ENCODE results near the gene LZTFL1. TPM values are rescaled to one million over a fixed set of nuclear protein-coding genes. Genes with fewer than 3 reads are reported as not detected.

The LZTFL1 gene
- total RNA-seq, 2 donors from 2014 or later, result 12.5 to 14.5 TPM

DNA sequence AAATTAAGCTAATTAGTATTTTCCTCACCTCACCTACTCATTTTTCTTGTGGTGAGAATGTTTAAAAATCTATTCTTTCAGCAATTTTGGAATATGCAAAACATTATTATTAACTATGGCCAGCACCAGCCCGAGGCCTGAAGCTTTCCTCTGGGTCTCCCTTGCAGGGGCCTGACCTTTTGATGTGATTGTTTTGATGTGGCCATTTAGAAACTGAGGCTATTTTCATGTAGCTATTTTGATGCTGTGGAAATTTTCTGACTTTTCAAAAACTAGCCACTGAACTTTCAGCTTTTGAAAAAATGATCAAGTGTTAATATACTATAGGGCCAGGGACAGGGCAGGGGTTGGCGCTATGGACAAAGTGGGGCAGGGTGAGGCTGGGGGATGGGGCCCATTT lies 36.2 kb upstream of the LZTFL1 start:
- ATAC-seq, result no peak
- 92 to 93% methylated on average over 2 of the region's 2 CpGs for WGBS, 2 donors
- Histone ChIP-seq H3K36me3 (replicated peaks in 1 of 2; ENCODE audit: insufficient read depth in 1 of 2, low read depth in 2 of 2) (no peaks in the 10 kb centered on the region), H3K4me1 (no peaks in the 10 kb centered on the region), H3K9me3 (no peaks in the 10 kb centered on the region), H3K27ac (no peak overlapping the region), H3K27me3 (no peaks in the 10 kb centered on the region), H3K4me3 (no peak overlapping the region)
- no peak for DNase-seq
- no peak for TF ChIP-seq POLR2A (IDR thresholded peaks at IDR 0.05)
- TF ChIP-seq, protein P1, sequence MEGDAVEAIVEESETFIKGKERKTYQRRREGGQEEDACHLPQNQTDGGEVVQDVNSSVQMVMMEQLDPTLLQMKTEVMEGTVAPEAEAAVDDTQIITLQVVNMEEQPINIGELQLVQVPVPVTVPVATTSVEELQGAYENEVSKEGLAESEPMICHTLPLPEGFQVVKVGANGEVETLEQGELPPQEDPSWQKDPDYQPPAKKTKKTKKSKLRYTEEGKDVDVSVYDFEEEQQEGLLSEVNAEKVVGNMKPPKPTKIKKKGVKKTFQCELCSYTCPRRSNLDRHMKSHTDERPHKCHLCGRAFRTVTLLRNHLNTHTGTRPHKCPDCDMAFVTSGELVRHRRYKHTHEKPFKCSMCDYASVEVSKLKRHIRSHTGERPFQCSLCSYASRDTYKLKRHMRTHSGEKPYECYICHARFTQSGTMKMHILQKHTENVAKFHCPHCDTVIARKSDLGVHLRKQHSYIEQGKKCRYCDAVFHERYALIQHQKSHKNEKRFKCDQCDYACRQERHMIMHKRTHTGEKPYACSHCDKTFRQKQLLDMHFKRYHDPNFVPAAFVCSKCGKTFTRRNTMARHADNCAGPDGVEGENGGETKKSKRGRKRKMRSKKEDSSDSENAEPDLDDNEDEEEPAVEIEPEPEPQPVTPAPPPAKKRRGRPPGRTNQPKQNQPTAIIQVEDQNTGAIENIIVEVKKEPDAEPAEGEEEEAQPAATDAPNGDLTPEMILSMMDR (IDR thresholded peaks at IDR 0.05), result no peak
- intact Hi-C loops (cut with DNase I), result no loop called here

- no peak for DNase-seq
- no peak for ATAC-seq
- H3K27me3 ChIP-seq, result no peaks in the 10 kb centered on the region
- TF ChIP-seq, protein P1 (IDR thresholded peaks at IDR 0.05), result no peak
- no peak for TF ChIP-seq POLR2A (IDR thresholded peaks at IDR 0.05)
- no peaks in the 10 kb centered on the region for H3K36me3 ChIP-seq (replicated peaks in 1 of 2; ENCODE audit: insufficient read depth in 1 of 2, low read depth in 2 of 2)
- intact Hi-C loops (cut with DNase I), result no loop called here
- H3K27ac ChIP-seq, result no peak overlapping the region
- whole genome bisulfite sequencing, 2 donors, result 83 to 84% methylated on average over 5 of the region's 5 CpGs
- H3K4me1 ChIP-seq, result no peaks in the 10 kb centered on the region
- no peaks in the 10 kb centered on the region for H3K9me3 ChIP-seq
- H3K4me3 ChIP-seq, result no peak overlapping the region
These were observed 32.9 kb upstream of the LZTFL1 start for GRCh38 chr3:45874677-45875346.

GRCh38 chr3:45873638-45874037 lies 31.7 kb upstream of the LZTFL1 start:
- intact Hi-C loops (cut with DNase I), result no loop called here
- H3K27ac ChIP-seq, result no peak overlapping the region
- WGBS, 2 donors, result 83 to 91% methylated on average over 4 of the region's 4 CpGs
- no peak for TF ChIP-seq POLR2A (IDR thresholded peaks at IDR 0.05)
- TF ChIP-seq, protein P1 (IDR thresholded peaks at IDR 0.05), result no peak
- H3K4me3 ChIP-seq, result no peak overlapping the region
- ATAC-seq (no peak), DNase-seq (no peak)
- no peaks in the 10 kb centered on the region for H3K36me3 ChIP-seq (replicated peaks in 1 of 2; ENCODE audit: insufficient read depth in 1 of 2, low read depth in 2 of 2)
- no peaks in the 10 kb centered on the region for H3K9me3 ChIP-seq
- no peaks in the 10 kb centered on the region for H3K27me3 ChIP-seq
- no peaks in the 10 kb centered on the region for H3K4me1 ChIP-seq

DNA sequence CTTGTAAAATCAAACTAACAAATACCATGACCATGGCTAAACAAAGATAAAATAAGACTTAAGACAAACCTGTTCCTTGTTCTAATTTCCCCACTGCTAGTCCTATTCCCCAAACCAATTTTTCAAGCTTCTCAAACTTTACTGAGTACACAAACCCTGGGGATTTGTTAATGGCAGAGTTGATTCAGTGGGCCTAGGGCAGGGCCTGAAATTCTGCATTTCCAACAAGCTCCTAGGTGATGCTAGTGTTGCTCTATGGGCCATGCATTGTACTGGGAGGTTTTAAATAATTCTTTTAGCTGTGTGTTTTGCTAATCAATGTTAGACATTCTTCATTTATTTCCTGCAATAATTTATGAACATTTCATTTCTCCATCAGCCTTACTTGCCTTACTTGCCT lies 31.1 kb upstream of the LZTFL1 start:
- TF ChIP-seq, protein P1 (IDR thresholded peaks at IDR 0.05), result no peak
- TF ChIP-seq POLR2A (IDR thresholded peaks at IDR 0.05), result no peak
- Histone ChIP-seq H3K9me3 (no peaks in the 10 kb centered on the region), H3K27ac (no peak overlapping the region), H3K4me3 (no peak overlapping the region), H3K4me1 (no peaks in the 10 kb centered on the region), H3K27me3 (no peaks in the 10 kb centered on the region), H3K36me3 (replicated peaks in 1 of 2; ENCODE audit: insufficient read depth in 1 of 2, low read depth in 2 of 2) (no peaks in the 10 kb centered on the region)
- ATAC-seq (no peak), DNase-seq (no peak)
- intact Hi-C loops (cut with DNase I), result no loop called here

DNA sequence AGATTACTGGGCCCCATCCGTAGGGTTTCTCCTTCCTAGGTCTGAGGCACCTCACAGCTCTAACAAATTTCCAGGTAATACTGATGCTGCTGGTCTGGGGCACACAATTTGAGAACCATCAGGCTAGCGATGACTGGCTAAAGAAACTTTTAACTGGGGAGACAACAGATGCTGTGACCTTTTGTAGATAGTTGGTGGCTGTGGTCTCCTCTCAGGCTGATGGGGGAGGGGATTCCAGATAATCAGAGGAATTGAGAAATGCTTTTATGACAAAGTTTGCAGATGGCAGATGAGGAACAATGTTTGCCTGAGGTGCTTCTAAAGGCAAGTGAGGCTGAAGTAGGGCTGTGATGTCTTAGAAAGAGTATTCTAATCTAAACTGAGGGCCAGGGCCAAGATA lies 30.6 kb upstream of the LZTFL1 start:
- no peaks in the 10 kb centered on the region for H3K4me1 ChIP-seq
- TF ChIP-seq, protein P1 (IDR thresholded peaks at IDR 0.05), result no peak
- TF ChIP-seq POLR2A (IDR thresholded peaks at IDR 0.05), result no peak
- H3K36me3 ChIP-seq (replicated peaks in 1 of 2; ENCODE audit: insufficient read depth in 1 of 2, low read depth in 2 of 2), result no peaks in the 10 kb centered on the region
- H3K9me3 ChIP-seq, result no peaks in the 10 kb centered on the region
- no peak for DNase-seq
- H3K27ac ChIP-seq, result no peak overlapping the region
- intact Hi-C loops (cut with DNase I), result no loop called here
- H3K4me3 ChIP-seq, result no peak overlapping the region
- 68 to 77% methylated on average over 2 of the region's 2 CpGs for WGBS, 2 donors
- no peaks in the 10 kb centered on the region for H3K27me3 ChIP-seq
- no peak for ATAC-seq

All from body of pancreas (tissue), 4 donors.